ENCODE measurements around the gene PXYLP1.

DNA sequence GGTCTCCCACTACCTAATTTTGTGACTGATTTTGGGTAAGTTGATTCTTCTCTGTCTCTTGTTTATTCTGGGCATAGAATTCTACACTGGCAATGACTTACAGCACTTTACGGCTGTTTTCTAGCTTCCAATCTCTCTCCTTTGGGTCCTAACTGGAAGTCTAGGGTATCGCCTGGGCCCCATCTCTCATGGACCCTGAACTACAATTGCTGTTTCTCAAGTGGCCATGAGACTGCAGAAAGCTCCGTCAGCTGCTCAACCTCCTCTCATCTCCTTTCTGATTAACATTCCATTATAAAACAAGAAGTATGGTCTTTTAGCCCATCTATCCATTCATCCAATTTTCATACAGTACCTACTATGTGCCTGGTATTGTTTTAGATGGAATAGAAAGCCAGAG, 4.4 kb upstream of the PXYLP1 start:
- TF ChIP-seq FOXM1 (IDR thresholded peaks at IDR 0.05; ENCODE audit: borderline replicate concordance, low read depth) (no peak), RAD21 (IDR thresholded peaks at IDR 0.05; ENCODE audit: low read depth) (no peak), TCF12 (IDR thresholded peaks at IDR 0.05; ENCODE audit: low read depth) (no peak), EGR1 (IDR thresholded peaks at IDR 0.05) (no peak), ZBTB7A (IDR thresholded peaks at IDR 0.05; ENCODE audit: low read depth) (no peak), TAF1 (IDR thresholded peaks at IDR 0.05; ENCODE audit: low read depth) (no peak)
